Parathyroid adenoma (tissue), 2 donors: ENCODE results near the gene CARF.

Source experiments
- H2AFZ ChIP-seq: fragments of 300-600 bp; sonication (generic); one replicate; pipeline ENCODE4 v1.7.0; 2017; ENCODE audit warnings: antibody characterized with exemption, mild to moderate bottlenecking
- H3K27ac ChIP-seq: fragments of 300-600 bp; sonication (generic); one replicate; pipeline ENCODE4 v1.7.0; 2017
- H3K27me3 ChIP-seq: fragments of 300-600 bp; sonication (generic); one replicate; pipeline ENCODE4 v1.7.0; 2017; ENCODE audit warnings: low read length; ENCODE audit not compliant: control insufficient read depth, insufficient read depth
- H3K36me3 ChIP-seq: fragments of 300-600 bp; sonication (generic); one replicate; pipeline ENCODE4 v1.7.0; 2017; ENCODE audit warnings: low read length; ENCODE audit not compliant: control insufficient read depth, insufficient read depth
- H3K4me1 ChIP-seq: fragments of 300-600 bp; sonication (generic); one replicate; pipeline ENCODE4 v1.7.0; 2017; ENCODE audit warnings: control low read depth
- H3K4me2 ChIP-seq: fragments of 300-600 bp; sonication (generic); one replicate; pipeline ENCODE4 v1.7.0; 2017; ENCODE audit warnings: low read length
- H3K4me3 ChIP-seq: fragments of 300-600 bp; sonication (generic); one replicate; pipeline ENCODE4 v1.7.0; 2017; ENCODE audit warnings: low read depth, low read length
- H3K79me2 ChIP-seq: fragments of 300-600 bp; sonication (generic); one replicate; pipeline ENCODE4 v1.7.0; 2017; ENCODE audit warnings: control low read depth
- H3K9ac ChIP-seq: fragments of 300-600 bp; sonication (generic); one replicate; pipeline ENCODE4 v1.7.0; 2017; ENCODE audit warnings: mild to moderate bottlenecking
- H3K9me3 ChIP-seq: fragments of 300-600 bp; sonication (generic); one replicate; pipeline ENCODE4 v1.7.0; 2017; ENCODE audit warnings: low read length; ENCODE audit not compliant: control insufficient read depth
- CTCF ChIP-seq: fragments of 300-600 bp; sonication (generic); IDR thresholded peaks from one replicate; pipeline ENCODE4 v1.7.0; 2017; ENCODE audit warnings: antibody characterized with exemption, mild to moderate bottlenecking
- donor health status: primary hyperparathyroidism.

Gene CARF

GRCh38 chr2:203018181-203018580, 106.1 kb downstream of the CARF start:
- TF ChIP-seq CTCF: no peak
- Histone ChIP-seq H3K27me3 (no peaks in the 10 kb centered on the region), H3K27ac (no peak overlapping the region), H3K36me3 (no peaks in the 10 kb centered on the region), H3K4me1 (no peaks in the 10 kb centered on the region), H3K4me2 (peak overlapping the region; percentile 37), H3K79me2 (no peaks in the 10 kb centered on the region), H3K9ac (no peak overlapping the region), H3K9me3 (no peaks in the 10 kb centered on the region), H3K4me3 (no peak overlapping the region), H2AFZ (no peak overlapping the region)

- H3K79me2 ChIP-seq: no peaks in the 10 kb centered on the region
Measured at GRCh38 chr2:203019142-203019541, 107.1 kb downstream of the CARF start.

GRCh38 chr2:203021991-203022390, 109.9 kb downstream of the CARF start:
- Histone ChIP-seq H3K36me3 (no peaks in the 10 kb centered on the region), H3K4me1 (no peaks in the 10 kb centered on the region), H3K4me3 (no peak overlapping the region), H3K27me3 (no peaks in the 10 kb centered on the region), H3K9ac (no peak overlapping the region), H3K79me2 (peaks cover 2% of the 10 kb centered on the region), H2AFZ (no peak overlapping the region), H3K9me3 (no peaks in the 10 kb centered on the region), H3K4me2 (no peak overlapping the region), H3K27ac (no peak overlapping the region)
- no peak for TF ChIP-seq CTCF

More at GRCh38 chr2:203019142-203019541, 107.1 kb downstream of the CARF start:
- no peaks in the 10 kb centered on the region for H3K9me3 ChIP-seq
- no peaks in the 10 kb centered on the region for H3K4me1 ChIP-seq
- no peak for TF ChIP-seq CTCF
- no peak overlapping the region for H3K27ac ChIP-seq
- no peaks in the 10 kb centered on the region for H3K27me3 ChIP-seq
- no peaks in the 10 kb centered on the region for H3K36me3 ChIP-seq
- no peak overlapping the region for H3K4me3 ChIP-seq
- no peak overlapping the region for H3K9ac ChIP-seq
- no peak overlapping the region for H2AFZ ChIP-seq
- peak overlapping the region; percentile 19 for H3K4me2 ChIP-seq

GRCh38 chr2:203022751-203023150, 110.7 kb downstream of the CARF start:
- peak overlapping the region; percentile 58 for H3K27ac ChIP-seq
- H3K4me1 ChIP-seq: no peaks in the 10 kb centered on the region
- TF ChIP-seq CTCF: no peak

GRCh38 chr2:203025592-203025991, 113.5 kb downstream of the CARF start:
- no peak overlapping the region for H3K27ac ChIP-seq
- H3K27me3 ChIP-seq: no peaks in the 10 kb centered on the region
- H3K36me3 ChIP-seq: no peaks in the 10 kb centered on the region
- no peak overlapping the region for H2AFZ ChIP-seq
- no peak for TF ChIP-seq CTCF
- H3K79me2 ChIP-seq: peaks cover 11% of the 10 kb centered on the region
- no peak overlapping the region for H3K4me2 ChIP-seq
- H3K9me3 ChIP-seq: no peaks in the 10 kb centered on the region
- no peak overlapping the region for H3K4me3 ChIP-seq
- no peaks in the 10 kb centered on the region for H3K4me1 ChIP-seq
- H3K9ac ChIP-seq: no peak overlapping the region

More at GRCh38 chr2:203022751-203023150, 110.7 kb downstream of the CARF start:
- H2AFZ ChIP-seq: no peak overlapping the region
- no peaks in the 10 kb centered on the region for H3K27me3 ChIP-seq
- H3K4me2 ChIP-seq: no peak overlapping the region
- no peaks in the 10 kb centered on the region for H3K36me3 ChIP-seq
- peaks cover 5% of the 10 kb centered on the region for H3K79me2 ChIP-seq
- H3K9me3 ChIP-seq: no peaks in the 10 kb centered on the region
- no peak overlapping the region for H3K9ac ChIP-seq
- H3K4me3 ChIP-seq: no peak overlapping the region
